GM21619 (cell line): ENCODE data around the gene CORO2B.

Experiments used
- ATAC-seq: cut with Tn5 transposase; IDR thresholded peaks from one replicate; pipeline ENCODE4 v1.9.1; 2021; ENCODE audit not compliant: unreplicated experiment

The CORO2B gene

DNA sequence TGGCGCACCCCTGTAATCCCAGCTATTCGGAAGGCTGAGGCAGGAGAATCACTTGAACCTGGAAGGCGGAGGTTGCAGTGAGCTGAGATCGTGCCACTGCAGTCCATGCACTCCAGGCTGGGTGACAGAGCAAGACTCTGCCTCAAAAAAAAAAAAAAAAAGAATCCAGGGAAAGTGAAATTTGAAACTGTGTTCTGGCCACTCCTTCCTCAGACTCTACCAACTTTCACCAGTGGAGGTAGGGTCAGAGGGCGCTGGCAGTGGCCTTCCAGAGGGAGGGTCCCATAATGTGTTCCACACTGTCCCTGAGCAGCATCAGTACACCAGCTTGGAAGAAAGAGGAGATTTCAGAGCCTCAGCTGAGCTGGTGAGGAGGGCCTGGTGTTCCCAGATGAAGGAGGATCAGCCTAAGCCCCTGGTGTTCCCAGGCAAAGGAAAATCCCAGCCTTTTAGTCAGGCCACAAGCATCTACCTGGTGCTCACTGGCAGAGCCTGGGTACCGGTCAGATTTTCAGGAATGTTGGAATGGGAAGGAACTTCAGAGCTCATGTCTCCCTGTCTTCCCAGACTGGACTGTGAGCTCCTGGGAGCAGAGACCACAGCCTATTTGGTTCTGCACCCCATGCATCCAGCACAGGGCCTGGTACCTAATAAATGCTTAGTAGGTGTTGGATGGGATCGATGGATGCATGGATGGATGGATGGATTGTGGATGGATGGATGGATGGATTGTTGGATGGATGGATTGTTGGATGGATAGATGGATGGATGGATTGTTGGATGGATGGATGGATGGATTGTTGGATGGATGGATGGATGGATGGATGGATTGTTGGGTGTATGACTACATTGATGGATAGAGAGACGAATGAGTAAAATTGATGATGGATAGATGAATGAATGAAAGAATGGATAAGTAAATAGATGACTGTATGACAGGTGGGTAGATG lies 117.9 kb downstream of the CORO2B start:
- no peak for ATAC-seq

- ATAC-seq, result no peak
Measured at GRCh38 chr15:68697711-68698690, 119.2 kb downstream of the CORO2B start.

DNA sequence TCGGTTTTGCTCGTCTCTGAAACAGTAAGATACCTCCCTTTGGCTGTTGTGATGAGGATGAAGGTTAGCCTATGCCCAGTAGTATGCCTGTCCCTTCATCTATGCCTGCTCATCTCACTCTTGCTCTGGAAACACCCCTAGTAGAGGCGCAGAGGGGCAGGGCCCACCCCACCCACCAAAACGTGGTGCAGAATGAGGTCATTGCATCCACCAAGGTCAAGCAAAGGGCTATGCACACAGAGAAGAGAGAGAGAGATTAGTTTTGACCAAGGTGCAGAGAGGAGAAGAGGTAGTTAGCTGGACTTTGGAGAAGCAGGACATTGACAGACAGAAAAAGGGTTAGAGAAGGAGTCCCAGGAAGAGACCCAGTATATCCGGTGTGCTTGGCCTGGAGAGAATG lies 119.9 kb downstream of the CORO2B start:
- no peak for ATAC-seq

- no peak for ATAC-seq
Measured at GRCh38 chr15:68699124-68699880, 120.5 kb downstream of the CORO2B start.

DNA sequence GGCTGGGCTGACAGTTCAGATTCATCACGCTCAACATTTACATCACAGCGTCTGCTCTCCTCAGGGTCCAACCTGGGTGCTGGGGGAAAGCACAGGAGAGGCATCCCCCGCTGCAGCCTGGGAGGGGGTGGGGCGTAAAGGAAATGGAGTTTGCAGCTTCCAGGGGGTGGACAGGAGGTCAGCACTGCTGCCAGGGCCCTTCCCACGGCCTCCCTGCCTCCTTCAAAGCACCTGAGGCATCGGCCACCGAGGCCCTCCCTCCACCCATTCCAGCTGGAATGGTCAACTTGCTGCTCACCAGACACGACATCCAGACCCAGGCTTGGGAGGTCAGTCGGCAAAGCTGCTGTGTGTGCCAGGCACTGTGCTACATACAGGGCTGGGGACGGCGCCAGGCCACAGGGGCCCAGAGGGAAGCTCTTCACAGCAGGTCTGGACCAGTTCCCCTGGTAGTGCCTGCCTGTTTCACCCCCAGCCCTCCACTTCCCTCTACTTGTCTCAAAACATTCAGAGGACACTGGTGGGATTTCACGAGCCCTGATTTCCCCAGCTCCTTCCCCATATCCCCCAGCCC lies 121.2 kb downstream of the CORO2B start:
- ATAC-seq, result no peak

DNA sequence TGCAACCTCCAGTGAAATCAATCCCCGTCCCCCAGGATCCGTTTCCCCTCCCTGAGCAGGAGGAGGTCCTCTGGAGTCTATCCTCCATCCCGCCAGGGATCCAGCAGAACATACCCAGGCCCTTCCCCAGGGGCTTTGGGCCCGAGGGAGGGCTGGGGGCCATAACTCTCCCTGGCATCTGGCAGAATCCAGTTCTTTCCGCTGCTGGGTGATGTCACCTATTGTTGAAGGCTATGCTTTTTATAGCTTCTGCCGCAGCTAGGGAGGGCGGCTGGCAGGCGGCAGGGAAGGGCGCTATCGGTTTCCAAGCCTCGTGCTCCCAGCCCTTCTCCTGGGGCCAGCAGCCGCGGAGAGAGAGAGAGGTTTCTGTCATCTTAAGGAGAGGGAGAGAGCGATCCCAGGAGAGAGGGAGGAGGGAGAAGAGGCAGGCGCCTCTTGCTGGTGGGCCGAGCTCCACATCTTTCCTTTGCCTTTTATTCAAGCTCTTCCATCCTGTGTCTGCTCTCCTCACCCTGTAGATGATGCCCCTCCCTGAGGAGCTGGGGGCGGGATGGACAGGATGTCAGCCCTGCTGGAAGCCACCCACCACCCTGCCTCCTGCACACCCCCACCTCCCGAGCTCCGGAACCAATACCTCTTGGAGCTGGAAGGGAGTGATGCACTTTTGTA lies 121.8 kb downstream of the CORO2B start:
- no peak for ATAC-seq

DNA sequence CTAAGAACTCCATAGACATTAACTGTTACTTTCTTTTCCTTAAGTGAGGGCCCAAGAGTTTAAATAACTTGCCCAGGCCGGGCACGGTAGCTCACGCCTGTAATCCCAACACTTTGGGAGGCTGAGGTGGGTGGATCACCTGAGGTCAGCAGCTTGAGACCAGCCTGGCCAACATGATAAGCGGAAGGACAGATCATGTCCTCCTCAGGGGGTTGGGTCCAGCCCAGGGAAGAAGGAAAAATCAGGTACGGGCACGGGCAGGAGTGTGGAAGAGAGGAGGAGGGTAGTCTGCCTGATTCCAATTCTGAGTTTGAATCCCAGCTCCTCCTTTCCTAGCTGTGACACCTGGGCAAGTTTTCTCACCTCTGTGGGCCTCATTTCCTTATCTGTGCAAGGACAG lies 123.1 kb downstream of the CORO2B start:
- ATAC-seq, result no peak

GRCh38 chr15:68704496-68705021 lies 125.8 kb downstream of the CORO2B start:
- no peak for ATAC-seq

GRCh38 chr15:68706256-68706655 lies 127.5 kb downstream of the CORO2B start:
- ATAC-seq, result no peak

DNA sequence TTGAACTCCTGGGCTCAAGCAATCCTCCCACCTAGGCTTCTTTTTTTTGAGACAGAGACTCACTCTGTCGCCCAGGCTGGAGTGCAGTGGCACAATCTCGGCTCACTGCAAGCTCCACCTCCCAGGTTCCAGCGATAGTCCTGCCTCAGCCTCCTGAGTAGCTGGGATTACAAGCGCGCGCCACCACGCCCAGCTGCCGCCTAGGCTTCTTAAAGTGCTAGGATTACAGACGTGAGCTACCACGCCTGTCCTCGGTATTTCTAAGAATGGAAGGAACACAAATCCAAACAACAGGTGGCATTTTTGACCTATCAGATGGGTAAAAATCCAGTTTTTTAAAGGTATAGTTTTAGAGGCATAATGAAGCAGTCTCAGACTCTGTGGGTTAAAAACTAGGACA lies 128.1 kb downstream of the CORO2B start:
- no peak for ATAC-seq

DNA sequence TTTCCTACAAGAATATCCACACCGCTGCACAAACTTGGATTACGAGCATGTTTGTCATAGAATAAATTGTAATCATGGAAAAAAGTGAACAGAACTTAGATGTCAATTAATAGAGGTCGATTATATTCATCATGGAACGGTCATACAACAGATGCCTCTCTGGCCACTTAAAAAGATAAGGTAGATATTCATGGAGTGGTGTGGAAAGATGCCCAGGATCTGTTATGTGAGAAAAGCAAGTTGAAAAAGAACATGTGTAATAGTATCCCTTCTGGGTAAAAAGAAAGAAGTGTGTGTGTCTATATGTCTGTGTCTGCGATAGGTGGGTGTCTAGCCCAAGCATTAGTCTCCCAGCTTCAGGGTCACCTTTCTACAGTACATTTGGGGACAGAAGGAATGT lies 128.6 kb downstream of the CORO2B start:
- no peak for ATAC-seq

GRCh38 chr15:68709876-68710275 lies 131.1 kb downstream of the CORO2B start:
- ATAC-seq, result no peak

GRCh38 chr15:68710536-68710935 lies 131.7 kb downstream of the CORO2B start:
- ATAC-seq, result no peak

DNA sequence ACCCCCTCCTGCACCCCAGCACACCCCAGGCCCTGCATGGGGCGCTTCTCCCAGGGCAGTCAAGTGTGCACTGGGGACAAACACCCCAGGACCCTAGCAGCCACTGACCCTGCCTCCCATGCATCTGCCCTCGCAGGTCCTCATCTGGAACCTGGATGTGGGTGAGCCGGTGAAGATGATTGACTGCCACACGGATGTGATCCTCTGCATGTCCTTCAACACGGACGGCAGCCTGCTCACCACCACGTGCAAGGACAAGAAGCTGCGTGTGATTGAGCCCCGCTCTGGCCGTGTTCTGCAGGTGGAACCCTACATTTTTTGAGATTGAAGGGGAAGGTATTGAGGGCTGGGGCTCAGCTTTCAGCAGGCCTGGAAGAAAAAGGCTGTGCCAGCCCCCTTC lies 132.6 kb downstream of the CORO2B start:
- no peak for ATAC-seq

DNA sequence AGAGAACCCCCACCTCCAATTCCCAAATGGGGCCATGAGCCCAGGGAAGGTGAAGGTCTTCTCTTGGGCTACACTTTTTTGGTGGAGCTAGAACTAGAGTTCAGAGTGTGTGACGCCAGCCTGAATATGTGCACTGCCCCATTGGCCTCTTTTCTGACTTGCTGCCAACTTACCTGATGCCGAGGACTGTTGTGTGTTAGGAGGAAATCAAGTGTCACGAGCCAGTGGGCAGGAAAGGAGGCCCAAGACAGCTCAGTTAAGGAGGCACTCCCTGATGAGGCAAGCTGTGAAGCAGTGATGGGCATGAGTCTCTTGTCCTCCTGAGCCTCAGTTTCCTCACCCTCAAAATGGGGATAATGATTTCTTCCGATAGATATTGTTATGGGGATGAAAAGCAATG lies 134.1 kb downstream of the CORO2B start:
- ATAC-seq, result no peak

DNA sequence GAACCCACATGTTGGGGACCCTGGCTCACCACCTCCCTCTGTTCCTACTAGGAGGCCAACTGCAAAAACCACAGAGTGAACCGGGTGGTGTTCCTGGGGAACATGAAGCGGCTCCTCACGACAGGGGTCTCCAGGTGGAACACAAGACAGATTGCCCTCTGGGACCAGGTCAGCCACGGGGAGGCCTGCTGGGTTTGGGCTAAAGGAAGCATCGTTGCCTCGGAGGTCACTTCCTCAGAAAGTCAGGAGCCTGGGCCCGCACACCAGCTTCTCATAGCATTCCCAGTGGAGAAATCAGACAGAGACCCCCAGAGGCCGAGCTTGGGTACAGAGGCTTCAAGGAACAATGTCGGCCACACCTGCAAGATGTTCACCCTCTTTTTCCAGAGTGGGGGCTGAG lies 135.1 kb downstream of the CORO2B start:
- ATAC-seq, result no peak

GRCh38 chr15:68715111-68715510 lies 136.3 kb downstream of the CORO2B start:
- ATAC-seq, result no peak

DNA sequence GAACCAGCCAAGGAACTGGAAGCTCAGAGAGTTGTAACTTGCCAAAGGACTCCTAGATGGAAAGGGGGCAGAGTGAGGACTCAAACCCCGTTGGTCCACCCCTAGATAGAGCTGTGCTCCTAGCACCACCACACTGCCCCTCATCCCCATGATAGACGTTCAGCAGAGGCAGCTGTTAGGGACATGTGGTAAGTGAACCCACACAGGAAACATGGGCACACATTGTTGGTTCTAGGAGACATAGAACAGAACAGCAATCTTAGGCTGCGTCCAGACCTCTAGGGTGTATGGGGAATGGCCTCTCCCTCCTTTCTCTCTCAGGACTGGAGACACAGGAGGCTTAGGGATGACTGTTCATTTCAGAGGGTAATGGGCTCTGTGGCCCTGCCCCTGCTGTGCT lies 139.2 kb downstream of the CORO2B start:
- no peak for ATAC-seq

- no peak for ATAC-seq
Measured at GRCh38 chr15:68718468-68718867, 139.7 kb downstream of the CORO2B start.

DNA sequence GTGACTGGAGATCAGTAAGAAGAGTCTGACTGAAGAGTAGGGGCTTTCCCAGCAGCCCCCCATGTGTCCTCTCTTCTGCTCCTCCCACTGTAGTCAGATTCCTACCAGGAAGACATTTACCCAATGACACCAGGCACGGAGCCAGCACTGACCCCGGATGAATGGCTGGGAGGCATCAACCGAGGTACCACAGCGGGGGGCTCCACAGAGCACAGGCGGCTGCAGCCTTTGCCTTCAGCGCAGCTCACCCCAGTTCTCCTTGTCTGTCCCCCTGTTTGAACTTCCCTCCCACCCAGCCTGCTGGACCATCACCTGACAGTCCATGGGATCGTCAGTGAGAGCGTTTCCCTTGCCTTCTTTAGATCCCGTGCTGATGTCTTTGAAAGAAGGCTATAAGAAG lies 140.3 kb downstream of the CORO2B start:
- ATAC-seq, result no peak
